ENCODE measurements around the gene DCLK1. TPM values are rescaled to one million over a fixed set of nuclear protein-coding genes. Genes with fewer than 3 reads are reported as not detected.

DCLK1 gene
- total and polyA plus RNA-seq, 9 donors = 3.3 to 37.0 (median 20.7) TPM

DNA sequence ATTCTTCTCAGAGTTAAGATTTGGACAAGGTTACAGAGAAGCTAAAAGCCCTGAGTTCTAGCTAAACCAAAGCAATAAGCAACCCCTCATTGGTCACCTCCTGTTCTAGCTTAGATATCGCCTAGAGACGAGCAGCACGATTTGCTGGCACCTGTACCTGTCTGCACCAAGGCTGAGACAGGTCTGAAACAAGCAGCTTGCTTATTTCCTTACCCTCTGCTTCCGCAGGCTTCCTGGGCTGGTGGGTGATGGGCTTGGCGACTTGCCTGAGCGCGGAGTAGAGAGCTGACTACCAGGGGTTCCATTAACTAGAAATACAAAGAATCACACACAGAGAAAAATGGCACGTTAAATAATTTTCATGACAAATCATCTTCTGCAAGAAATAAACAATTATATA is 276.9 kb downstream of the DCLK1 start:
- Histone ChIP-seq H3K27ac (no peak overlapping the region), H3K4me1 (ENCODE audit: insufficient read depth) (peaks cover 6% of the 10 kb centered on the region)
- 85 to 92% (median 90%) methylated on average over 8 of the region's 8 CpGs for WGBS, 3 donors

DNA sequence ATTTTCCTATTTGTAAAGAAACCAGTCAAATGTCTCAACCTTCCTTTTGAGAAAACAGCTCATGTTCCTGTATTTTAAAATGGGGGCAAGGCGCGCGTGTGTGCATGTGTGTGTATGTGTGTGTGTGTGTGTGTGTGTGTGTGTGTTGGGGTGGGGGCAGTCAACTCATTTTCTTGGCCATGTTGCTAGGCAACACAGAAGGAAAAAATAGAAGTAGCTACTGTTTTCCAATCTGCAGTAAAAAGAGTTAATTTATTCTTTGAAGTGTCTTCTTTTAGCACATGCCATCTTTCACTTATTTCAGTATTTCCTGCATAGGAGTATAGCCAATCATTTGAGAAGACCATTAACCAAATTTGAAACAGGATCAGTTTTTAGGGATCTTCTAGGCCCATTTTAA is 279.3 kb downstream of the DCLK1 start:
- Histone ChIP-seq H3K27me3 (no peaks in the 10 kb centered on the region), H3K4me1 (ENCODE audit: insufficient read depth) (no peaks in the 10 kb centered on the region), H3K36me3 (no peaks in the 10 kb centered on the region), H3K27ac (no peak overlapping the region), H3K4me3 (no peak overlapping the region), H3K9me3 (no peaks in the 10 kb centered on the region)
- 86 to 98% (median 98%) methylated on average over 3 of the region's 3 CpGs for WGBS, 3 donors
- intact Hi-C loops (cut with DNase I) = no loop called here
- TF ChIP-seq POLR2A (IDR thresholded peaks at IDR 0.05) = no peak
- TF ChIP-seq EP300 (IDR thresholded peaks at IDR 0.05) = no peak
- TF ChIP-seq, protein P1, sequence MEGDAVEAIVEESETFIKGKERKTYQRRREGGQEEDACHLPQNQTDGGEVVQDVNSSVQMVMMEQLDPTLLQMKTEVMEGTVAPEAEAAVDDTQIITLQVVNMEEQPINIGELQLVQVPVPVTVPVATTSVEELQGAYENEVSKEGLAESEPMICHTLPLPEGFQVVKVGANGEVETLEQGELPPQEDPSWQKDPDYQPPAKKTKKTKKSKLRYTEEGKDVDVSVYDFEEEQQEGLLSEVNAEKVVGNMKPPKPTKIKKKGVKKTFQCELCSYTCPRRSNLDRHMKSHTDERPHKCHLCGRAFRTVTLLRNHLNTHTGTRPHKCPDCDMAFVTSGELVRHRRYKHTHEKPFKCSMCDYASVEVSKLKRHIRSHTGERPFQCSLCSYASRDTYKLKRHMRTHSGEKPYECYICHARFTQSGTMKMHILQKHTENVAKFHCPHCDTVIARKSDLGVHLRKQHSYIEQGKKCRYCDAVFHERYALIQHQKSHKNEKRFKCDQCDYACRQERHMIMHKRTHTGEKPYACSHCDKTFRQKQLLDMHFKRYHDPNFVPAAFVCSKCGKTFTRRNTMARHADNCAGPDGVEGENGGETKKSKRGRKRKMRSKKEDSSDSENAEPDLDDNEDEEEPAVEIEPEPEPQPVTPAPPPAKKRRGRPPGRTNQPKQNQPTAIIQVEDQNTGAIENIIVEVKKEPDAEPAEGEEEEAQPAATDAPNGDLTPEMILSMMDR (IDR thresholded peaks at IDR 0.05) = no peak
- no peak for DNase-seq

More for the DNA sequence above, 276.9 kb downstream of the DCLK1 start:
- intact Hi-C loops (cut with DNase I) = no loop called here
- no peak for DNase-seq
- Histone ChIP-seq H3K9me3 (no peaks in the 10 kb centered on the region), H3K4me3 (no peak overlapping the region), H3K36me3 (no peaks in the 10 kb centered on the region), H3K27me3 (no peaks in the 10 kb centered on the region)
- TF ChIP-seq, protein P1 (IDR thresholded peaks at IDR 0.05) = no peak
- TF ChIP-seq EP300 (IDR thresholded peaks at IDR 0.05) (no peak), POLR2A (IDR thresholded peaks at IDR 0.05) (no peak)

DNA sequence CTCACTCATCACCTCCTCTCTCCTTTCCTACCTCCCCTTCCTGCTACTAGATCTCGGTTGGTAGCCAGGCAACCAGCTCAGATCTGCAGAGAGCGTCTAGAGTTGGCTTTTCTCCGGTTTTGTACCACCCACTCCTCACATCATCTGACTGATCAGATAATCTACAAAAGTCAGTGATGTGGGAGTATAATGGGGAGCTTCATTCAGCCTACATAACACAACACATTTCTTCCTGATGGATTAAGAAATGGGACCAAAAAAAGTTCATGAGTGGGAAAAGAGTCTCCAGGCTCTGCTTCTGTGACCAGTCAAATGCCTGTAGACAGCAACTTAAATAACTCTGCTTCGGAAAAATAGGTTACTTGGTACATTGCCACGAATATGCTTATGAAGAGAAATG is 279.8 kb downstream of the DCLK1 start:
- intact Hi-C loops (cut with DNase I) = no loop called here

DNA sequence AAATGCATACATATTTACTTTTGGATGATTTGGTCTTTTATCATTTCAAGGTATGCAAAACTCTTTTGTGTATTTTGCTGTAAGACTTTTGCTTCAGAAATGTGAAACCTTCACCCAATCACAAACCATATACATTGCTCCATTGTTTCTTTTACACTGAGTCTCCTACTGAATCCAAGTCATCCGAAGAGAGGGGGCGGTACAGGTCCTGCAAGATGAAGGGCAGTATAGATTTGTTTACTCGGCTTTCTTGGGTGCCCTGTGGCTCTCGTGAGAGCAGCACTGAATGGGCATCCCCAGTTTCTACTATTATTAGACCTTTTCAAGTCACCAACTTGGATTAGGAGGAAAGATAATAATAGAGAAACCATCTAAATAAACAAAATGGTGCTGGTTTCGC is 280.6 kb downstream of the DCLK1 start:
- Histone ChIP-seq H3K4me1 (ENCODE audit: insufficient read depth) (no peaks in the 10 kb centered on the region), H3K27ac (no peak overlapping the region), H3K27me3 (no peaks in the 10 kb centered on the region), H3K9me3 (no peaks in the 10 kb centered on the region), H3K36me3 (no peaks in the 10 kb centered on the region), H3K4me3 (no peak overlapping the region)
- no peak for TF ChIP-seq EP300 (IDR thresholded peaks at IDR 0.05)
- TF ChIP-seq POLR2A (IDR thresholded peaks at IDR 0.05) = no peak
- TF ChIP-seq, protein P1 (IDR thresholded peaks at IDR 0.05) = no peak
- 85 to 94% (median 93%) methylated on average over 5 of the region's 5 CpGs for WGBS, 3 donors
- no peak for DNase-seq
- intact Hi-C loops (cut with DNase I) = no loop called here

More for the DNA sequence above, 279.8 kb downstream of the DCLK1 start:
- H3K27me3 ChIP-seq = no peaks in the 10 kb centered on the region
- H3K4me3 ChIP-seq = no peak overlapping the region
- DNase-seq = no peak
- 77 to 83% (median 80%) methylated on average over 5 of the region's 5 CpGs for WGBS, 3 donors
- H3K4me1 ChIP-seq (ENCODE audit: insufficient read depth) = no peaks in the 10 kb centered on the region
- H3K36me3 ChIP-seq = no peaks in the 10 kb centered on the region
- no peaks in the 10 kb centered on the region for H3K9me3 ChIP-seq
- TF ChIP-seq EP300 (IDR thresholded peaks at IDR 0.05) (no peak), POLR2A (IDR thresholded peaks at IDR 0.05) (no peak)
- TF ChIP-seq, protein P1 (IDR thresholded peaks at IDR 0.05) = no peak
- H3K27ac ChIP-seq = no peak overlapping the region
